HG03469 (cell line): ENCODE measurements around the gene MTHFD1L.
"Not testable (repeated sequence)": the region's sequence is repeated elsewhere in the genome, so short reads cannot be mapped to it uniquely, and the experiment has no call there.

Source experiments
- ATAC-seq: cut with Tn5 transposase; IDR thresholded peaks from one replicate; pipeline ENCODE4 v1.9.1; 2021; ENCODE audit warnings: mild to moderate bottlenecking, moderate library complexity, moderate number of reproducible peaks; ENCODE audit not compliant: unreplicated experiment

Gene MTHFD1L

GRCh38 chr6:151113641-151114040 lies 248.1 kb downstream of the MTHFD1L start:
- ATAC-seq, result no peak

DNA sequence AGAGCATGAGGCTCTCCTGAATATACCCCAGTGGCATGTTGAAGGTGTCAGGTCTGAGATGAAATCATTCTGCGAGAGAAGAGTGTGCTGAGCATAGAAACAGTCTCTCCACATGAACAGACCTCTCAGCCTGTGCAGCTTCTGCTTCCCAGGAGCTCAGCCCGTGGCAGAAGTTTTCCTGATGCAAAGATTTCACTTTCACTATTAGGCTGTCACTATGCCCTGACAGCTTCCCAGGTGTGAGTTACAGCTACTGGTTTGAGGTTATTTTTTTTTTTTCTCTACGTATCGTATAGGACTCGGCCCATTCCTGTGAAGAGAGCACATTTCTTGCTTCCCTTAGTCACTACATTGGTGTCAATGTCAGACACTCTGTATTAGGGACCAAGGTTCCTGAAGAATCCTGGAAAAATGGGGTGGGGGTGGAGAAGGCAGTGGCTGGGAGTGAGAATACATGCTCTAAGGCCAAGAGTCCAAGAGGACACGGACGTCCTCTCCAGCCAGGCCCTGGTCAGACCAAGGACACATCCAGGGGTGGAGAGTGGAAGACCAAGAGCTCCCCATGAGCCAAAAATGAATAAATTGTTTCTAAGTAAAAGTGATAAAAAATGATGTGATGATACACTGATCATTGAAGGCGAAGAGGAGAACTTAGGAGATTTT lies 253.1 kb downstream of the MTHFD1L start:
- ATAC-seq, result no peak

- no peak for ATAC-seq
Observed at GRCh38 chr6:151119823-151120524, 254.5 kb downstream of the MTHFD1L start.

- no peak for ATAC-seq
Observed at GRCh38 chr6:151121900-151122299, 256.4 kb downstream of the MTHFD1L start.

DNA sequence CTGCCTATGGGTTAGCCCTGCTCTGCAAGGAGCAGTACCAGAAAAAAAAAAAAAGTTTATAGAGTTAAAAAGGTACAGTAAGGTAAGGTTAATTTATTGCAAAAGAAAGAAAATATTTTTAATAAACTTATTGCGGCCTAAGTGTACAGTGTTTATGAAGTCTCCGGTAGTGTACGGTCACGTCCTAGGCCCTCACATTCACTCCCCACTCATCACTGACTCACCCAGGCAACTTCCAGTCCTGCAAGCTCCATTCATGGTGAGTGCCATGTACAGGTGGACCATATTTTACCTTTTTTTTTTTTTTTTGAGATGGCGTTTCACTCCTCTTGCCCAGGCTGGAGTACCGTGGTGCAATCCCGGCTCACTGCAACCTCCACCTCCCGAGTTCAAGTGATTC lies 258.1 kb downstream of the MTHFD1L start:
- not testable (repeated sequence) for ATAC-seq

GRCh38 chr6:151125242-151125641 lies 259.7 kb downstream of the MTHFD1L start:
- not testable (repeated sequence) for ATAC-seq

- not testable (repeated sequence) for ATAC-seq
Observed at GRCh38 chr6:151125651-151126416, 260.3 kb downstream of the MTHFD1L start.

DNA sequence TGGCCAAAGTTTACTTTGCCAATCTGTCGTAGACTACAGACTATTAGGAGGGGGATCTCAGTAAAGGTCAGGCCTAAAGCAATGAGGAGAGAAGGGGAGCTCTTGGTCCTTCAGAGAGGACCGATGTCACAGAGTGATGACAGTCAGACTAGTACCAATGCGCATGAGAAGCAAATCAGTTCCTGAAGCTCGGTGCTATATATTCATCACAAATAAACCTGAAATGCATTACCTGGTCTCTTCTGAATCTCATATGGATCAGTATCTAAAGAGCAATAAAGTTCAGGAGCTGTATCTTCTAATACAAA lies 260.9 kb downstream of the MTHFD1L start:
- not testable (repeated sequence) for ATAC-seq

DNA sequence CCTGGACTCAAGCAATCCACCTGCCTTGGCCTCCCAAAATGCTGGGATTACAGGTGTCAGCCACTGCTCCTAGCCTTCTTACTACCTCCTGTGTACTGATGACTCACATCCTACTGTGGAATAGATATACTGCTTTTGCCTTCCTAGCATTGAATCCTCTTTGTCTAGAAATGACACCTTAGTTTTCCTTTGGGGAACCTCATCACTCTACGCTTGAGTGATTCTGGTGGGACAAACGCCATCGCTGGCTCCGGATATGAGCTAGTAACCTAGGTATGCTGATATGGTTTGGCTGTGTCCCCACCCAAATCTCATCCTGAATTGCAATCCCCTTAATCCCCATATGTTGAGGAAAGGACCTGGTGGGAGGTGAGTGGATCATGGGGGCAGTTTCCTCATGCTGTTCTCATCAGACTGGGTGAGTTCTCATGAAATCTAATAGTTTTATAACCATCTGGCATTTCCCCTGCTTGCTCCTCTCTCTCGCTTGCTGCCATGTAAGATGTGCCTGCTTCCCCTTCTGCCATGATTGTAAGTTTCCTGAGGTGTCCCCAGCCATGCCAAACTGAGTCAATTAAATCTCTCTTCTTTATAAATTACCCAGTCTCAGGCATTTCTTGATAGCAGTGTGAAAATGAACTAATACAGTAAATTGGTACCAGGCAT lies 261.8 kb downstream of the MTHFD1L start:
- ATAC-seq, result not testable (repeated sequence)

DNA sequence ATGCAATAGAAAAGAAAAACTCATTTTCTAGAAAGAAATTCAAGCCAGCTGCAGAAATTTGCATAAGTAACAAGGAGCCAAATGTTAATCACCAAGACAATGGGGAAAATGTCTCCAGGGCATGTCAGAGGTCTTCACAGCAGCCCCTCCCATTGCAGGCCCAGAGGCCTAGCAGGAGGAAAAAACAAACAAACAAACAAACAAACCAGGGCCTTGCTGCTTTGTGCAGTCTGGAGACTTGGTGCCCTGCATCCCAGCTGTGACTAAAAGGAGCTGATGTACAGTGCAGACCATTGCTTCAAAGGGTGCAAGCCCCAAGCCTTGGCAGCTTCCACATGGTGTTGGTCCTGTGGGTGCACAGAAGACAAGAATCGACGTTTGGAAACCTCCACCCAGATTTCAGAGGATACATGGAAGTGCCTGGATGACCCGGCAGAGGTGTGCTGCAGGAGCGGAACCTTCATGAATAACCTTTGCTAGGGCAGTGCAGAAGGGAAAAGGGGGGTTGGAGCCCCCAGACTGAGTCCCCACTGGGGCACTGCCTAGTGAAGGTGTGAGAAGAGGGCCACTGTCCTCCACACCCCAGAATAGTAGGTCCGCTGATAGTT lies 263.4 kb downstream of the MTHFD1L start:
- no peak for ATAC-seq

GRCh38 chr6:151130329-151130728 lies 264.8 kb downstream of the MTHFD1L start:
- no peak for ATAC-seq

GRCh38 chr6:151131324-151132007 lies 266.0 kb downstream of the MTHFD1L start:
- ATAC-seq, result no peak

- no peak for ATAC-seq
Observed at GRCh38 chr6:151136141-151136755, 270.7 kb downstream of the MTHFD1L start.

- ATAC-seq, result no peak
Observed at GRCh38 chr6:151137542-151137941, 272.0 kb downstream of the MTHFD1L start.

DNA sequence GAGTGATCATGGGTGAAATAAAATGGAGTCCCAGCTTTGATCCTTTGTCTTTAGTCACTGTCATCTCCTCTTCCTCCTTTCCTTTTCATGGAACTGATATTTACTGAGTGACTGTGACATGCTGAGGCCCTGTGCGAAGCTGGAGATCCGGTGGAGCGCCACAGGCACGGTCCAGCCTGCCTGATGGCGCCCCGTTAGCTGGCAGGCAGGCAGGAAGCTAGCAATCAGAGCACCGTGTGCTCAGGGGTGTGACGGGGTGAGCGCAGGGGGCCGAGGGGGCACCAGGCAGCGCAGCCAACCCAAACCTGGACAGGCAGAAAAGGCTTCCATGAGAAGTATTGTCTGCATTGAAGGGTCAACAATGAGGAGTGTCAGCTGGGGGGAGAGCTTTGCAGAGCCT lies 274.0 kb downstream of the MTHFD1L start:
- ATAC-seq, result no peak

DNA sequence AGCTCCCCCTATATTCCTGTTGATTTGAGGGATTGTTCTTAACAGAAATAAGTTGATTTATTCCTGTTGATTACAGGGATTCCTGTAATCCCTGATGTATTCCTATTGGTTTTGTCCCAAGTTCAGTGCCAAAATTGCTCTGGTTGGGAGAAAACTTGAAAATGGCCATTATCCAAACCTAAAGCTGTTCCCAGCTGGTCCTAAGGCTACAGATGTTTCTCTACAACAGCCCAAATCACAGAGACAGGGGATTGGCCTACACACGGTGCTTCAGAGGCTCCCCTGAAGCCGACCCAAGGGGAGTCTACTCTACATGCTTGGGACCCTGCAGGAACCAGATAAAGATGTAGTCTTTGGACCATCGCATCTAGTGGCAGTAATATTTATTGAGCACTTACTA lies 275.3 kb downstream of the MTHFD1L start:
- ATAC-seq, result no peak

DNA sequence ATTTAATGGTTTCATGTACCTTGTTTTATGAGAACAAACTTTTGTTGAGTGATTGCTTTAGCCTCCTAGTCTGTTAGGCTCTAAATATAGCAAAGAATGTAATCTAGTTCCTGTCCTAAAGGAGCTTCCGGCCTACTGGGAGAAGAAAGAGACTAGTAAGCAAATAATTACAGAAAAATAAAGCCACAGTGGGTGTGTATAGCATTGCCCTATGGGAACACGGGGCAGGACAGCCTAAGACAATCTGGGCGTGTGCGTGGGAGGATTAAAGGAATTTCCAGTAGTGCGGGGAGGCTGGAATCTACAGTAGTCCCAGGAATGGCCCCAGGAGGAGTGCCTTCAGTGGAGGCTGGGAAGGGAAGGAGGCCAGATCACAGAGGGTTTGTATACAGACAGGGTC lies 276.2 kb downstream of the MTHFD1L start:
- no peak for ATAC-seq

DNA sequence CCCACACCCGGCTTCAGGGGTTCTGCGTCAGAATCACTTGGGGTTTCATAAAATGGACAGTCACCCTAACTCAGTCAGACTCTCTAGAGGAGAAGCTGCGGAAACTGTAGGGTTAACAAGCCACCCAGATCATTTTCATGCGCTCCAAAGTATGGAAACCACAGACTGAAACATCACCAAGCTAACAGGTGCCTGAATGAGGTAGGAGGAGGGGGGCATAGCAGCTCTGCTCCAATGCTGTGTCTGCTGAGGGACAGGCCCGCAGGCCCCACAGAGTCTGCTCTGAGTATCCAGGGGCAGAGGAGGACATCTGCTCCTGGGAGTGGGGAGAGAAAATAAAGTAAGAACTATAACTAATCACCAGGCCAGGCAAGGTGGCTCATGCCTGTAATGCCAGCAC lies 277.2 kb downstream of the MTHFD1L start:
- no peak for ATAC-seq

DNA sequence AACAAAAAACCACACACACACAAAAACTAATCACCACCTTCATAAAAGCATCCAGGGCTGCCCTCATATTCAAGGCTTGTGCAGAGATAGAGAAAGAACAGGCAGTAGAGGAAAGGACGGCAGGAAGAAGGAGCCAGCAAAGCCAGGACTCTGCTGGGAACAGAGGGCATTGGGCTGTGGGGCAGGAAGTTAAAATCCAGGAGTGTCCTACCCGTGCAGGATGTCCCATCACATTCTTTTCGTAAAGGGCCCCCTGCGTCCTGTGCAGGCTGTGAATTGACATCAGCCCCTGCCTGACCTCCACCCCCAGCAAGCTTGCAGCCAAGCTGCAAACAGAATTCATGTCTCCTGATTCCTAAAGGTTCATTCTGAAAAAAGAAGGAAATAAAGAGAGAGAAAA lies 277.8 kb downstream of the MTHFD1L start:
- no peak for ATAC-seq

- no peak for ATAC-seq
Observed at GRCh38 chr6:151143806-151144205, 278.3 kb downstream of the MTHFD1L start.
